C1 segment of cervical spinal cord (tissue), 14 donors: ENCODE measurements around the gene PROKR2.

ENCODE experiments used
- DNase-seq, 14 donors: peaks; one replicate each; lab custom pipeline; 2025; lab: John Stamatoyannopoulos, UW

The PROKR2 gene

DNA sequence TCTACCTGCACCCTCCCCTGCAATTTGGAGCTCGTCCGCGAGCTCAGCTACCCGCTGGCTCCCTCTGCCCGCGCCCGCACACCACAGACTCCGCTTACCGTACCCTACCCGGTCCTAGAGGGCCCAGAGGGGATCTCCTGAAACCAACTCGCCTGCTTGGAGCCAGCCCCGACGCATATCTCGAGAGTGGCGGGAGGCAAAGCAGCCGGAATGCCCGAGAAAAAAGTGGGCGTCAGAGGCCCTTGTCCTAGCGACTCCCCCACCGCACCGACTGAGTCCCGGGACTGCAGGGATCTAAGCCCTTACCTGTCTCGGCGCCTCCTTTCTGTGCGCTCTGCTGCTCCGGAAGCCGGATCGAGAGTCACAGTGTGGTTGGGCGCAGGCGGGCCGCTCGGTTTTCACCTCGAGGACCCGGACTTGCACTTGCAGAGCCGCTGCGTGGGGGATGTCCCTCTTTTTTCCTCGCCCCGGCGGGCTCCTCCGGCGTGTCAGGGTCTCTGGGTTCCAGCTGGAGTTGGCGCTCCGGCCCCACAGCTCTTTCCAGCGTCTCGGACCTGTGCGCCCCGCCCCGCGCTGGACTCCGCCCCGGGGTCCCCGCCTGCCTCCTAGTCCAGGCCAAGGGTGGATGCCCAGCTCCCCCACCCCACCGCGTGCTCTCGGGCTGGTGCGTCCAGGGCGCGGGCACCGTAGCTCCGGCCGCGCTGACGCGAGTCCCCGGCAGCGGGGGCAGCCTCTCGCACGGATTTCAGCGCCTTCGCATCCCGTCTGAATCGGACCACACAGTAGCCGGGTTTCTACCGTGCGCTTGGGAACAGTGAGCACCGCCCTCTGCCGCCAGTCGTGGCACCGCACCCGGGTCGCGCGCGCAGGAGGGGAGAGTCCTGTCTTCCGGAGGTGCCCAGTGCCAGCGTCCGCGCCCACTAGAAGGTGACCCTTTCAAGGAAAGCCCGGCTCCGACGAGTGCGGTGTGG, at the start of gene PROKR2:
PROKR2 (minus strand) TSS at position 767 of the 971 bp plus-strand sequence. CDS start 2,585 bp downstream, outside the sequence.
- no peak for DNase-seq

- no peak for DNase-seq
These were observed 48.3 kb upstream of the PROKR2 start for GRCh38 chr20:5364997-5365597.

DNA sequence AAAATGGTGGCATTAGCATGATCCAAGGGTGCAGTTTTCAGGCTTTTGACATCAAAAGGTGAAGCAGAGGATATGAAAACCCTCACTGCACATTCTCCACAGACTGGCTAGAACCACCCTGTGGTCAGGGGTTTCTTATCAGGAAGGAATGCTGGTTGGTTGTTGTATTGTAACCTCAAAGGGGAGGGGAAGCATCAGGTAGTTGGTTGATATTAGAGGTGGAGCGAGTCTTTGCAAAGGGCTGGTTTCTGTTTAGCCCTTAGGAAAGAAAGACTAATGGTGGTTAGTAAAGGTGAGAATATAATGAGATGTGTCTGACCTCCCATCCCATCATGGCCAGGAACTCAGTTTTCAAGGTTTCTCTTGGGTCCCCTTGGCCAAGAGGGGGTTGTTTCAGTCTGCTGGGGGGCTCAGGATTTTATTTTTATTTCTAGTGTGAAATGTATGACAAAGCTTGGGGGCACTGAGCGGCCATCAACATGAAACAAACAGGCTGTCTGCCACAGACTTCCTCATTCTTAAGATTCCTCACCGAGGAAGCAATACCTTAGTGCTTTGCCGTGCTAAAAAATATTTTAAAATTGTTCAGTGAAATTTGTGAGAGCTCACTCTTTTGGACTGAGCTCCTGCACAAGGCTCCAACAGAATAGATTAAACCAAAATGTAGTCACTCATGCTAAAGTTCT, 47.5 kb upstream of the PROKR2 start:
- no peak for DNase-seq

DNA sequence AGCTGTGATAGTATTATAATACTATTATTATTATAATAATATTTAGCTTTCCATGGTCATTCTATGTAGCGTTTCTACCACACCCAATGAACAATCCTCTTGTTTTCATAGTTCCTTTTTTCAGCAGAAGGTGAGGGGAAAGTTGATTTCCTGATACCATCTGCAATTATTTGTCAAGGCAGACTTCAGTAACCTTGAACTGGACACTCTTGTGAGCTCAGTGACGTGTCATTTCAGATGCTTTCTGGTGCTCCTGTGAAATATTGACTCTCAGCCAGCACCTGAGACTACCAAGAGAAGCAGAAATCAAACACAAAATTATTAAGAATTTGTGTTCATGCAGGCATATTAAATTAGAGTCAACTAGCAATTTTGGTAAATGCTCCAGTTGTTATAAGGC, 46.0 kb upstream of the PROKR2 start:
- DNase-seq, result no peak

DNA sequence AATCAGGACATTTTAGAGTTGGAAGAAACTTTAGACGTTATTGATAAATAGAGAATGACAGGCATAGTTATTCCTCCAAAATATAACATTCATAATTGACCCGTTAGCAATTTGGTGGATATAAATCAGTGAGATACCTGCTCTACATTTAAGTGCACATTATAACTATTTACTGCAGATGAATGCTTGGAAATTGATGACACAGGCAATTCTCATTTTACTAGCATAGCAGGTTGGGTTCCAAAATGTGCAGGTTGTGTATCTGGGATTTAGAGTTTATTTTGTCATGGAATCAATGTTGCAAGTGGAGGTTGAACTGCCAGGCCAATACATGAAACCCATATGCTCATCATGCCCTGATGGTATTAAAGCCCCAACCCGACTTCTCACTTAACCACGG, 44.4 kb upstream of the PROKR2 start:
- DNase-seq, result no peak

DNA sequence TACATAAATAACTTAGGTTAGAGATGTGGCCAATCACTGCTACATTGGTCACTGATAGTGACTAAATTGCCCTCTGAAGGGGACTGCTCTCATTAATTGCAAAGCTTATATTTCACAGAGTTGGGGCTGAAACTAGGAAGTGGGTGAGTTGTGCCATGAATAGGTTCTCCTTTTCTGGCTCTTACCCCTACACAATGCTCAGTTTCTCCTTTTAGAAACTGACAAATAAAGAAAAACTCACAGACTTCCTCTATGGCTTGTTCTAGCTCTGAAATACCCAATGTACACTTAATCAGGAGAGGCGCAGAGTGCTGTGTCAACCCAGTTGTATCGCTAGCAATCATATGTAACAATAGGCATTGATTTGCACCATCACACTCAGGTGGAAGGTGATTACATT, 41.2 kb upstream of the PROKR2 start:
- peak in 1 of 14 donors; percentile 0 for DNase-seq

DNA sequence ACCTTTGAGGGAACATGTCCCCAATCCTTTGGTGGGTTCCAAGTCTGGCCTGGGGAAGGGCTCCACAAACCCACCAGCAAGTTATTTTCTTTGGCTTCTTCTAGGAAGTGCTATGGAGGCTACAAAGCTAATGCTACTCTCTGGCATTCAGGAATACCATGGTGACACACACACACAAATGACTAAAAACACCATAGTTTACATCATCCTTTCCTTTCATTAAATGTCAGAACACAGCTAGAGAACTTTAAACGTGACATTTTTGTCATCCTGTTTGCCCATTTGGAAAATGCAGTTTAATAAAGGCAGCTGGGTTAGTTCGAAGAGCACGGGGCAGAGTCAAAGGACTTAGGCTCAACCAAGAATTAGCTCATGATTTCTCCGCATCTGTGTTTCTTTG, 40.2 kb upstream of the PROKR2 start:
- DNase-seq, result no peak

DNA sequence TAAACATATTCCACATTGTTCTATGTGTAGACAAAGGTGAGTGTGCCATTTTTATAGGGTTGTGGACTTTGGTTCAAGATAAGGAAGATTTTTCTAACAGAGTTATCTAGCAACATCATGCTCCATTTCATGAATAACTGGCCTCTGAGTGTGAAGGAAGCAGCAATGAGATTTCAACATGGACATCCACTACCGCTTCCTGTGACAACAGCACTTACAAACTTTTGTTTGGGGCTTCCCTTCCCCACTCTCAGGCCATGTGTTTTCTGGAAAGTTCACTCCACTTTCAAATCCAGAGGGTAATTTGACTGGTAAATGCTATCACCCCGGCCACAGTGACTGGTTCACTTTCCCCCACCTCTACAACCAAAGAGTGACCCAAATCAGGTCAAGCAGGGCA, 38.1 kb upstream of the PROKR2 start:
- no peak for DNase-seq

- no peak for DNase-seq
These were observed 37.1 kb upstream of the PROKR2 start for GRCh38 chr20:5353624-5354496.

DNA sequence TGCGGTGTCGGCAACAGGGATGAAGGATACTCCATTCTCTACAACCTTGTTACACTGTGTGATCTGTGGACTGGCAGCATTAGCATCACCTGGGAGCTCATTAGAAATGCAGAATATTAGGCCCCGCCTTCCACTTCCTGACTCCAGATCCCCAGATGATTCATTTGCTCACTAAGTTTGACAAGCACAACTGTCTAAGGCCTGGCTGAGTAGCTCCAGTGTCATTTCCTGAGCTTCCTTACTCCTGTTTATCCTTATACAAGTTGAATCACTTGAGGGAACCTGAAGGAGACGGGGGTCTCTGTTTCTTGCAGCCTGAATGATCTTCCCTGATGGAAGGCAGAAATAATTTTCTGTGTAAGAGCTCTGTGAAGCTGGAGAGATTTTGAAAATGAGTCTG, 32.7 kb upstream of the PROKR2 start:
- no peak for DNase-seq

GRCh38 chr20:5342021-5342420, 25.3 kb upstream of the PROKR2 start:
- no peak for DNase-seq

DNA sequence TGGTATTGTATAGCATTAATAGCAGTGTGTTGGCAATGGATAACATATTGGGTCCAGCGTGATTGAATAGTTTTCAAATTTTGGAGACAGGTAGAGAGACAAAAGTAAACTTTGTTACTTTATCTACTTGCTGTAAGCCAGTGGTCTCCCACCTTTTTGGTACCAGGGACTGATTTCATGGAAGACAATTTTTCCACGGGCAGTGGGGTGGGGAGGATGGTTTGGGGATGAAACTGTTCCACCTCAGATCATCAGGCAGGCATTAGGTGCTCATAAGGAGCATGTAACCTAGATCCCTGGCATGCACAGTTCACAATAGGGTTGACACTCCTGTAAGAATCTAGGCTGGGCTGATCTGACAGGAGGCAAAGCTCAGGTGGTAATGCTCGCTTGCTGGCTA, 14.6 kb upstream of the PROKR2 start:
- no peak for DNase-seq

DNA sequence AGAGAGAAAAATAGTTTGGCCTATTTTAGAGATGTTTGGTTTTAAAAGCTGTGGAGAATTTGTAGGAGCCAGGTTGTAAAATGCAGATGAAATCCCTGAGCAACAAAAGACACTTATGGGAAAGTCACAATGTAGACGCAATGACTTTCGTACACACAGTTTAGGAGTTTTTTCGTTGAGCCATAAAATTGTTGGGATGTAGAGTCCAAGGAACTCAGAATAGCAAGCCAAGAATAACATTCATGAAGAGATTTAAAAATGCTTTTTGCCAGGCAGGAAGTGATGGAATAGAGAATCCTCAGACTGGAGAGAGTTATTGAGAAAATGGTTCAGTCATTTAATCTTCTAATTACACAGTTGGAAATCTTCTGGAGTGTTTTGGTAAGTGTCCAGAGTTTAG, 11.5 kb upstream of the PROKR2 start:
- no peak for DNase-seq

DNA sequence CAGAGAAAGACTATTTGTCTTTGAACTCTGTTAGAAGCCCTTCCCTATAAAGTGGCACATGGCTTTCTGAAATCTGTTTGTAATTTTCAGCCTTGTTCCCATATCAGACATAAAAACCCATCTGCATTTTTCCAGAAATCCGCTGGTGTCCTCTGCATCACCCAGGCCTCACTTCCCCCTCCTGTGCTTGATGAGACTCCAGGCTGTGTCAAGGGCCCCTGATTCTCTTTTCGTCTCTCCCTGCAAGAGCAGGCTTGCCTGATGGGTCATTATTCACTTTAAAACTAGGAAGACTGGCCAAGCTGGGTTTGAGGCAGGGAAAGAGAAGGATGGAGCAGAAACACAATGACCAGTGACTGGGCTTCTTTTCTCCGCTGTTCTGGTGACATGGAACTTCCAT, 10.6 kb upstream of the PROKR2 start:
- no peak for DNase-seq

- no peak for DNase-seq
These were observed 957 bp downstream of the PROKR2 start for GRCh38 chr20:5315807-5316187.

- no peak for DNase-seq
These were observed 2.8 kb downstream of the PROKR2 start for GRCh38 chr20:5313916-5314315.

- no peak for DNase-seq
These were observed 4.2 kb downstream of the PROKR2 start for GRCh38 chr20:5312518-5312917.

DNA sequence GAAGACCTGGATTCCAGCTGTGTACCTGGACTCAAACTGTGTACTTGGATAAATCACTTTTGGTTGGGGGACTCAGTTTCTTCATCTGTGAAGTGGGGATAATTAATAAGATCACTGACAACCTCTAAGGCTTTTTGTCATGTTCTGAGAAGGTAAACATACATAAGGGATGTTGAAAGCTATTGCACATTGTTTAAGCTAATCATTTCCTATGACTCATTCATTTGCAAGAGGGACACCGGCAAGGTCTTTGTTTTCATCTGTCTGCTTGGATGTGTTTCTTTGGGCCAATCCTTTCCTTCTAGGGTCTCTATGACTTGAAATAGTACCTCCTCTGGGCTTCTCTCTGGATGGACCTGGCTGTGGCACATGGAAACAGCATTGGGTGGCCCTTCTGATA, 6.8 kb downstream of the PROKR2 start:
- DNase-seq, result no peak

GRCh38 chr20:5298811-5299210, 17.9 kb downstream of the PROKR2 start:
- no peak for DNase-seq

DNA sequence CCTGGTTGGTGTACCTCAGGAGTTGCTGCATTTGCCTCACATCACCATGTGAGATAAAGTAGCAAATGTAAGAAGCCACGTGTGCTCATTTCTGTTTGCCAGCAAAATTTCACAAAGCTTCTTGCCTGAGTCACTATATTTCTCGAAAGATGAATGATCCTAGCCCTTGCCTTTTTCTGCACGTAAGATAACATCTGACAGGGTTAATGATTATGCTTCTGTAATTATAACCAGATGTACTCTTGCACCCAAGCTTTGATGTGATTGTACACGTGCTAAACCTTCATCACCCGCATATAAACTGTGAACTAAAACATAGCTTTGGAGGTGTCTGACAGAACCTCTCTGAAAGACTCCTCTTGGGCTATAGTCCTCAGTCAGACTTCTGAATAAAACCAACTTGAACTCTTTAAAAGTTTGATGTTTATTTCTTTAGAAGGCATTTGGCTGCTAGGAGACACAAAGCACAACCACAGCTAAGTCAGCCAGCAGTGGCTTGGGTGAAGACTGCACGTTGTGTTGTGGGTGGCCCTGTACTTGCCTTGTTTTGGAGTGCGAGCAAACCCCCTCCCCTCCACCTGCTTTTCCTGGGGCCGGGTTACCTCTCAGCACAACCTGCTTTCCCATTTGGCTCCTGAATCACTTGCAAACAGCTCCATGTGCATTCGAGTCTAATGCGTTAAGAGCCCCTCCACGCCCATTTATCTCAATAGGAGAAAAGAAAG, 19.3 kb downstream of the PROKR2 start:
- no peak for DNase-seq

- no peak for DNase-seq
These were observed 26.2 kb downstream of the PROKR2 start for GRCh38 chr20:5290596-5290995.
